Activated naive CD8-positive, alpha-beta T cell treated with anti-CD3 and anti-CD28 coated beads, Interleukin-2, amount 50 U/mL, for 24 hours (primary cell): ENCODE measurements around the gene CBFA2T3.

ENCODE experiments used
- ATAC-seq: fragments of 150-1000 bp; cut with Tn5 transposase; one replicate; pipeline ENCODE4 v1.10.0; 2021
- DNase-seq: peaks from one replicate; pipeline ENCODE4 v3.0.0; 2021
- H3K27ac Mint-ChIP-seq: one replicate; pipeline ENCODE4 v1.8.0; 2021; ENCODE audit warnings: mild to moderate bottlenecking, mixed read lengths
- H3K27me3 Mint-ChIP-seq: one replicate; pipeline ENCODE4 v1.8.0; 2021; ENCODE audit warnings: mixed read lengths
- H3K36me3 Mint-ChIP-seq: one replicate; pipeline ENCODE4 v1.8.0; 2021; ENCODE audit warnings: low read depth, mixed read lengths
- H3K4me1 Mint-ChIP-seq: one replicate; pipeline ENCODE4 v1.8.0; 2021; ENCODE audit warnings: mixed read lengths
- H3K4me3 Mint-ChIP-seq: one replicate; pipeline ENCODE4 v1.8.0; 2021; ENCODE audit warnings: mild to moderate bottlenecking, moderate library complexity, mixed read lengths
- H3K9me3 Mint-ChIP-seq: one replicate; pipeline ENCODE4 v1.8.0; 2021; ENCODE audit warnings: mixed read lengths

CBFA2T3 gene

GRCh38 chr16:88882358-88883030 is 94.5 kb downstream of the CBFA2T3 start:
- Mint-ChIP-seq H3K4me3 (no peak overlapping the region), H3K27me3 (no peaks in the 10 kb centered on the region), H3K36me3 (no peaks in the 10 kb centered on the region), H3K27ac (no peak overlapping the region), H3K9me3 (no peaks in the 10 kb centered on the region), H3K4me1 (peaks cover 2% of the 10 kb centered on the region)
- DNase-seq: no peak
- no peak for ATAC-seq

GRCh38 chr16:88881675-88882357 is 95.2 kb downstream of the CBFA2T3 start:
- no peaks in the 10 kb centered on the region for H3K36me3 Mint-ChIP-seq
- peaks cover 2% of the 10 kb centered on the region for H3K4me1 Mint-ChIP-seq
- H3K27me3 Mint-ChIP-seq: no peaks in the 10 kb centered on the region
- no peak overlapping the region for H3K4me3 Mint-ChIP-seq
- no peak for ATAC-seq
- DNase-seq: no peak
- H3K27ac Mint-ChIP-seq: no peak overlapping the region
- no peaks in the 10 kb centered on the region for H3K9me3 Mint-ChIP-seq

- Mint-ChIP-seq H3K4me3 (no peak overlapping the region), H3K27me3 (no peaks in the 10 kb centered on the region), H3K36me3 (peaks cover 1% of the 10 kb centered on the region), H3K9me3 (no peaks in the 10 kb centered on the region), H3K27ac (no peak overlapping the region), H3K4me1 (peaks cover 2% of the 10 kb centered on the region)
- no peak for ATAC-seq
- no peak for DNase-seq
These were observed 95.9 kb downstream of the CBFA2T3 start for GRCh38 chr16:88881007-88881615.

DNA sequence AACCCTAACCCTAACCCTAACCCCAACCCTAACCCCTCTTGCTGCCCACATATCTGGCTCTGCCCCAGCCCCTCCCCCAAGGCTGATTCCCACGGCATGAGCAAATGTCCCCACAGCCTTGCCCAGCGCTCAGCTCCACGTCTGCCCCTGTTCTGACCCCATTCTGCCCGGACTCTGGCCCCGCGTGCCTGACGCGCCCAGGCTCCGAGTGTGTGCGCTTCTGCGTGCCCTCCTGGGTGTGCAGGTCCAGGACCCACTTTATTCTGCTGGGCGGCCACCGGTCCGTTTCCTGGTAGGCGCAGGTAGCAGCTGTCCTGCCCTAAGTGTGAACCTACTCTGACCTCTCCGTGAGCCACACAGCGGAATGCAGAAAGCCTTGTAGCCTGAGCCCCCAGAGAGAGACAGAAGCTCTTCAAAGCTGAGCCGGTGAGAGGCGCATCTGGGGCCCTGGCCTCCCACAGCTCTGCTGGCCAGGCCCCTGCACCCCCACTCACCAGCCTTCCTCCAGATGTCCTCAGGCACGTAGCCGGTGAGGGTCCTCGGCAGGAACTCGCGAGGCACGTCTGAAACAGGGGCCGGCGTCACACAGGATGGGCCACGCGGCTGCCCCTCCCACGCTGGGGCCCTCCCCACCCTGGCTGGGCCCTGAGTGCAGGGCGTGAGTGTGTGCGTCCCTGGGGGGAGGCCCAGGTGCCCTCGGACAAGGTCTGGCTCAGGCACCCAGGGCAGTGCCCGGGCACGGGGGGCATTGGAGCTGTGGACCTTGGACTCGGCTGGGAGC is 96.6 kb downstream of the CBFA2T3 start:
- no peaks in the 10 kb centered on the region for H3K27me3 Mint-ChIP-seq
- no peaks in the 10 kb centered on the region for H3K9me3 Mint-ChIP-seq
- H3K27ac Mint-ChIP-seq: no peak overlapping the region
- ATAC-seq: no peak
- no peak for DNase-seq
- H3K36me3 Mint-ChIP-seq: peaks cover 3% of the 10 kb centered on the region
- no peak overlapping the region for H3K4me3 Mint-ChIP-seq
- peaks cover 2% of the 10 kb centered on the region for H3K4me1 Mint-ChIP-seq

DNA sequence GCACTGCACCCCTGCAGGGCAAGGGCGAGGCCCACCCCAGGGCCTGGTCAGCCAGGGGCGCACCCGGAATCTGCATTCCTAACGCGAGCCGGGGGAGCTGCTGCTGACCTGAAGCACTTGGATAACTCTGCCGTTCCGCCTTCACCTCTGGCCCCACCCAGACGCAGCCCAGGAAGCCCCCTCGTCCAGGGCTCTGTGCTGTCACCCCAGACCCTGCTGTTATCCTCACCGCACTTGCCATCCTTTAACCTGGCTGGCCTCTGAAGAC is 97.3 kb downstream of the CBFA2T3 start:
- DNase-seq: no peak
- Mint-ChIP-seq H3K9me3 (no peaks in the 10 kb centered on the region), H3K4me1 (peaks cover 2% of the 10 kb centered on the region), H3K27me3 (no peaks in the 10 kb centered on the region), H3K36me3 (peaks cover 3% of the 10 kb centered on the region), H3K27ac (no peak overlapping the region), H3K4me3 (no peak overlapping the region)
- no peak for ATAC-seq

DNA sequence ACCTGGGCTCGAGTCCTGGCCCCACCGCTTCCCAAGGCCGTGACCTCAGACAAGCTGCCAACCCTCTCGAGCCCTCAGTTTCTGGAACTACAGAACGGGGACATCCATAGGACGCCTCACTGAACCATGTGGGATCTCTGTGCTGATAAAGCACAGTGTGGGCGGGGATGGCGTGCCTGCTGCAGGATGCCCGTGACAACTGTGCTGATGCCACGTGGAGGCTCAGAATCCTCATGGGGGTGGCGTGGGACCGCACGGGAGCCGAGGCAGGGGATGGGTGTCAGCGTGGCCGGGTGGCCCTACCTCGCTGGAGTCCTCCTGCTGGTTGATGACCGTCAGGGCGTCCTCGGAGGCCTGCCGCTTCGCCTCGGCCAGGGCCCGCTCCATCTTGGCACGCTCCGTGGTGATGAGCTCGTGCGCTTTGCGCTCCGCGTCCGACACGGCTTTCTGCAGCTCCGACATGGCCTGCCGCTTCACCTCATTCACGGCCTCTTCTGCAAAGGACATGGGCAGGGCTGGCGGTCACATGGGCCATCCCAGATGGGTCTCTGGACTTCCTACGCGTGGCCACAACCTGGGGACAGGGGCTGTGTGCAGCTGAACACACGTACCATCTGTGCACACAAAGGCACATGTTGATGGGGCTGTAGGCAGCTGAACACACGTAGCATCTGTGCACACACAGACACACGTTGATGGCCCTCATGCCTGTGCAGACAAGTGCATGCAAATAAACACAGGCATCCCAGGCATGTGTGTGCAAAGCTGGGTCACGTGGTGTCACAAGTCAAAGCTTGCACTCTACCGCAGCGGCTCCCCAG is 97.8 kb downstream of the CBFA2T3 start:
- Mint-ChIP-seq H3K36me3 (peaks cover 3% of the 10 kb centered on the region), H3K9me3 (no peaks in the 10 kb centered on the region), H3K27me3 (no peaks in the 10 kb centered on the region), H3K4me3 (no peak overlapping the region), H3K27ac (no peak overlapping the region), H3K4me1 (peaks cover 2% of the 10 kb centered on the region)
- ATAC-seq: no peak
- no peak for DNase-seq

- Mint-ChIP-seq H3K4me3 (no peak overlapping the region), H3K27ac (no peak overlapping the region), H3K27me3 (no peaks in the 10 kb centered on the region), H3K9me3 (no peaks in the 10 kb centered on the region), H3K4me1 (peaks cover 2% of the 10 kb centered on the region), H3K36me3 (peaks cover 3% of the 10 kb centered on the region)
- ATAC-seq (no peak), DNase-seq (no peak)
These were observed 98.7 kb downstream of the CBFA2T3 start for GRCh38 chr16:88878356-88878755.

DNA sequence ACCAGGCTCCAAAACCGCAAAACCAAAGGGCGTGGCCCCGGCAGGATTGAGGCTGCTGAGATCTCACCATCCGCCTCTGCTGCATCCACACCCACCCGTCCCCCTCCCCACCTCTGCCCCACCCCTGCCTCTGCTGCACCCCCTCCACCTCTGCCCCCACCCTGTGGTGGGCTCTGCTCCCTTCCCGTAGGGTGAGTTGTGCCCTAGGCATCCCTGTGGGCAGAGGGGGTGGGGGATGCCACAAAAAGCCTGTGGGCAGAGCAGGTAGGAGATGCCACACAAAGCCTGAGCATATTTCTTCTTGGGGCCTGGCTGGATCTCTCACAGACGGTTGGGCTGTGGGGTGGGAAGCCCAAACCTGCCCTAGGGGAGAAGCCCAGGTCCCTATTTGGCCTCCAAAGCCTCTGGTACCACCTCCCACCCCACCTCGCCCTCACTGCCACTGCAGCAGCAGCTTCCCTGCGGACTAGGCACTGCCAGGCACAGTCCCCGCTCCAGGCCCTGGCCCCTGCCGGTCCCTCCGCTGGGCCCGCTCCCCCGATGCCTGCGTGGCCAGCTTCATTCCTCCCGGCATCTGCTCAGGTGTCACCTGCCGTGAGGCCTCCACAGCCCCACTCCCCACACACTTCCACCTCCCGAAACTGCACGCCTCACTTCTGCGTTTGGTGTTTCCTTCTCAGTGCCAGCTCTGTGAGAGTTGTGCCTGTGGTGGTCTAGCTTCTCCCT is 99.3 kb downstream of the CBFA2T3 start:
- Mint-ChIP-seq H3K36me3 (peaks cover 3% of the 10 kb centered on the region), H3K4me3 (no peak overlapping the region), H3K27me3 (no peaks in the 10 kb centered on the region), H3K9me3 (no peaks in the 10 kb centered on the region), H3K27ac (no peak overlapping the region), H3K4me1 (peaks cover 2% of the 10 kb centered on the region)
- ATAC-seq (no peak), DNase-seq (no peak)

GRCh38 chr16:88876942-88877526 is 100.0 kb downstream of the CBFA2T3 start:
- Mint-ChIP-seq H3K36me3 (peaks cover 3% of the 10 kb centered on the region), H3K9me3 (no peaks in the 10 kb centered on the region), H3K4me3 (no peak overlapping the region), H3K27me3 (no peaks in the 10 kb centered on the region), H3K4me1 (no peaks in the 10 kb centered on the region), H3K27ac (no peak overlapping the region)
- ATAC-seq (no peak), DNase-seq (no peak)

DNA sequence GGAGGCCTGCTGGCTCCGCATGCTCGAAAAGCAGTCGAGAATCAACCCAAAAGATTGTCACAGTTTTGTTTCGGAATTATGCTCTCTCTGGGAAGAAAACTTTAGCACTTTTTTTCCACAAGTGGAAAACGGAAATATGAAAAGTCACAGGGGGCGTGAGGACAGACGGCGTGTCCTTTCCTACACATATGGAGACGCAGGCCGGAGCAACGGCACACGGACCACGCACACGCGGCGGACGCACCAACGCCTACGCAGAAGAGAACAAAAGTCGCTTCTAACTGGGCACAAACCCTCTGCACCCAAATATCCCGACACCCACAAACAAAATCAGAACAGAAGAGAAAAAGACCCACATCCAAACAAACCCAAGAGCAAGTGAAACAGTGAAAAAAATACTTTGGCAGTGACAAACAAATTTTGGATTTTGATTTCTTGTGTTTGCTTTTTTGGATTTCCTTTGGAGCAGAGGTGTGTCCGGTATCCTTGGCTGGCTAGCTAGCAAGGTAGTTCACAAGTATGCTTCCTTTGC is 101.2 kb downstream of the CBFA2T3 start:
- no peak for ATAC-seq
- DNase-seq: no peak
- Mint-ChIP-seq H3K4me3 (no peak overlapping the region), H3K27ac (no peak overlapping the region), H3K9me3 (no peaks in the 10 kb centered on the region), H3K4me1 (peaks cover 3% of the 10 kb centered on the region), H3K36me3 (peaks cover 3% of the 10 kb centered on the region), H3K27me3 (peaks cover 5% of the 10 kb centered on the region)

- Mint-ChIP-seq H3K4me1 (peaks cover 5% of the 10 kb centered on the region), H3K36me3 (peaks cover 3% of the 10 kb centered on the region), H3K27ac (no peak overlapping the region), H3K4me3 (no peak overlapping the region), H3K27me3 (peaks cover 9% of the 10 kb centered on the region), H3K9me3 (no peaks in the 10 kb centered on the region)
- no peak for DNase-seq
- no peak for ATAC-seq
These were observed 101.9 kb downstream of the CBFA2T3 start for GRCh38 chr16:88874938-88875599.

GRCh38 chr16:88872650-88873331 is 104.2 kb downstream of the CBFA2T3 start:
- Mint-ChIP-seq H3K27me3 (peaks cover 15% of the 10 kb centered on the region), H3K27ac (no peak overlapping the region), H3K36me3 (peaks cover 3% of the 10 kb centered on the region), H3K4me3 (no peak overlapping the region), H3K4me1 (peaks cover 5% of the 10 kb centered on the region), H3K9me3 (no peaks in the 10 kb centered on the region)
- no peak for ATAC-seq
- no peak for DNase-seq
